22Rv1 (cell line): ENCODE data around the gene TNIP2.

ENCODE experiments used
- ZFX ChIP-seq: fragments of 450-650 bp; IDR thresholded peaks from 2 replicates; pipeline ENCODE4 v1.6.1; 2017; ENCODE audit warnings: antibody characterized with exemption, borderline replicate concordance
- TF ChIP-seq, protein P1 (sequence below): fragments of 450-650 bp; IDR thresholded peaks from 2 replicates; pipeline ENCODE4 v1.5.1; 2017; ENCODE audit warnings: mild to moderate bottlenecking

DNA sequence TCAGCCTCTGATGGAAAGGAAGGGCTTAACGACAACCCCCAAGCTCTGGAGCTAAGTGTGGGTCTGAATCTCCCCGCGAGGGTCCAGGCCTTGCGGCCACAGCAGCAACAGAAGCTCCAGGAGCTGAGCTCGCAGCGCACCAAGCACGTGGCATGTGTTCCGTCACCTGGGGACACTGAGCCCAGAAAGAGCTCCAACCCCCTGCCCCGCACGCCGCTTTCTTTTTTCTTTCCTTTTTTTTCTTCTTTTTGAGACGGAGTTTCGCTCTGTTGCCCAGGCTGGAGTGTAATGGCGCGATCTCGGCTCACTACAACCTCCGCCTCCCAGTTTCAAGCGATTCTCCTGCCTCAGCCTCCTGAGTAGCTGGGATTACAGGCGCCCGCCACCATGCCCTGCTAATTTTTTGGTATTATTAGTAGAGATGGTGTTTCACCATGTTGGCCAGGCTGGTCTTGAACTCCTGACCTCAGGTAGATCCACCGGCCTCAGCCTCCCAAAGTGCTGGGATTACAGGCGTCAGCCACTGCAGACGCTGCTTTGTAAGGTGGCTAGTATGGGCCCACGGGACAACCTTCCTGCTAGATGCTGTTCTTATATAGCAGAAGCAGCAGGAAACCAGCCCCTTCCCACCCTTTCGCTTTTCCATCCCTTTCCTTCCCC is 685 bp upstream of the TNIP2 start:
- TF ChIP-seq, protein P1, sequence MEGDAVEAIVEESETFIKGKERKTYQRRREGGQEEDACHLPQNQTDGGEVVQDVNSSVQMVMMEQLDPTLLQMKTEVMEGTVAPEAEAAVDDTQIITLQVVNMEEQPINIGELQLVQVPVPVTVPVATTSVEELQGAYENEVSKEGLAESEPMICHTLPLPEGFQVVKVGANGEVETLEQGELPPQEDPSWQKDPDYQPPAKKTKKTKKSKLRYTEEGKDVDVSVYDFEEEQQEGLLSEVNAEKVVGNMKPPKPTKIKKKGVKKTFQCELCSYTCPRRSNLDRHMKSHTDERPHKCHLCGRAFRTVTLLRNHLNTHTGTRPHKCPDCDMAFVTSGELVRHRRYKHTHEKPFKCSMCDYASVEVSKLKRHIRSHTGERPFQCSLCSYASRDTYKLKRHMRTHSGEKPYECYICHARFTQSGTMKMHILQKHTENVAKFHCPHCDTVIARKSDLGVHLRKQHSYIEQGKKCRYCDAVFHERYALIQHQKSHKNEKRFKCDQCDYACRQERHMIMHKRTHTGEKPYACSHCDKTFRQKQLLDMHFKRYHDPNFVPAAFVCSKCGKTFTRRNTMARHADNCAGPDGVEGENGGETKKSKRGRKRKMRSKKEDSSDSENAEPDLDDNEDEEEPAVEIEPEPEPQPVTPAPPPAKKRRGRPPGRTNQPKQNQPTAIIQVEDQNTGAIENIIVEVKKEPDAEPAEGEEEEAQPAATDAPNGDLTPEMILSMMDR = no peak
- TF ChIP-seq ZFX = no peak
